ENCODE data around the gene AP3S2. TPM values are rescaled to one million over a fixed set of nuclear protein-coding genes. Genes with fewer than 3 reads are reported as not detected.

The AP3S2 gene
- total RNA-seq, 4 donors from 2014 or later = 15.5 to 70.4 (median 28.4) TPM

DNA sequence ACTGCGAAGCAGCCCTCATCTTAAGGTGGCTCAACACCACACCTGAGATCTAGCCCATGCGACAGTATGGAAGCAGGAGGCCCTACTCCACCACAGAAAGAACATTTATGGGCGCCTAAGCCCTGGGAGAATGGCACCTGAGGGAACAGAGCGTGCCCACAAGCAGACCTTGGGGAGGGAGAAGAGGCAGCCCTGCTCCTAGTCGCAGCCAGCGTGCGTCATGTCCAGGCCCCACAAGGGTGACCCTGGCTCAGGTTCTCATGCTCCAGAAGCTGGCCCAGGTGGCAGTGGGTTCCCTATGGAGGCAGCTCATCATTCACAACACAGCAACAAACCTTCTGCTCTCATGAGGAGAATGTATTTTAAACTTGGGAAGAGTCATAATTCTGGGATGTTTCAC, 59.8 kb downstream of the AP3S2 start:
- no peaks in the 10 kb centered on the region for H3K9me3 ChIP-seq
- 91% methylated on average over 7 of the region's 7 CpGs for WGBS
- DNase-seq (ENCODE audit: low spot score in 2 of 2) = no peak
- no peaks in the 10 kb centered on the region for H3K27me3 ChIP-seq
- H3K27ac ChIP-seq = peak overlapping the region; percentile 7
- H3K4me1 ChIP-seq = peaks cover 55% of the 10 kb centered on the region
- TF ChIP-seq EP300 (IDR thresholded peaks at IDR 0.05) = no peak
- TF ChIP-seq POLR2A (IDR thresholded peaks at IDR 0.05) = no peak
- TF ChIP-seq, protein P1, sequence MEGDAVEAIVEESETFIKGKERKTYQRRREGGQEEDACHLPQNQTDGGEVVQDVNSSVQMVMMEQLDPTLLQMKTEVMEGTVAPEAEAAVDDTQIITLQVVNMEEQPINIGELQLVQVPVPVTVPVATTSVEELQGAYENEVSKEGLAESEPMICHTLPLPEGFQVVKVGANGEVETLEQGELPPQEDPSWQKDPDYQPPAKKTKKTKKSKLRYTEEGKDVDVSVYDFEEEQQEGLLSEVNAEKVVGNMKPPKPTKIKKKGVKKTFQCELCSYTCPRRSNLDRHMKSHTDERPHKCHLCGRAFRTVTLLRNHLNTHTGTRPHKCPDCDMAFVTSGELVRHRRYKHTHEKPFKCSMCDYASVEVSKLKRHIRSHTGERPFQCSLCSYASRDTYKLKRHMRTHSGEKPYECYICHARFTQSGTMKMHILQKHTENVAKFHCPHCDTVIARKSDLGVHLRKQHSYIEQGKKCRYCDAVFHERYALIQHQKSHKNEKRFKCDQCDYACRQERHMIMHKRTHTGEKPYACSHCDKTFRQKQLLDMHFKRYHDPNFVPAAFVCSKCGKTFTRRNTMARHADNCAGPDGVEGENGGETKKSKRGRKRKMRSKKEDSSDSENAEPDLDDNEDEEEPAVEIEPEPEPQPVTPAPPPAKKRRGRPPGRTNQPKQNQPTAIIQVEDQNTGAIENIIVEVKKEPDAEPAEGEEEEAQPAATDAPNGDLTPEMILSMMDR (IDR thresholded peaks at IDR 0.05) = no peak
- TF ChIP-seq POLR2AphosphoS5 (IDR thresholded peaks at IDR 0.05) = no peak
- peaks cover 25% of the 10 kb centered on the region for H3K36me3 ChIP-seq
- H3K4me3 ChIP-seq = no peak overlapping the region

DNA sequence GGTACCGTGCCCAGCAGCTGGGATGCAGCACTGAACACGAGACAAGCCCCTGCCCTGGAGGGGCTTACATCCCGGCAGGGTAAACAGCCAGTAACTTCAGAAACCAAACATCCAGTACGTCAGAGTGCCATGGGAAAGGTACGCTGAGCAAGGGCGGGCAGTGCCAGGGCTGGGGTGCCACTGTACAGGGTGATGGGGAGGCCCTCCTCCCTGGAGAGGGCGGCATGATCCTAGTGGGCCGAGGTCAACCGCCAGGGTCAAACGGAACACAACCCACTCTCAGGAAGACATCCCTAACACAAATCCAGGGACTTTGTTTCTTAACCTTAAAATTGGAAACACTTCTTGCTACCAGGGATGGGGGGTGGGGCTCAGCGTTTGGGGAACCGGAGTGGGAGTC, 63.2 kb downstream of the AP3S2 start:
- 77% methylated on average over 9 of the region's 12 CpGs for WGBS
- Histone ChIP-seq H3K27me3 (no peaks in the 10 kb centered on the region), H3K36me3 (peaks cover 25% of the 10 kb centered on the region), H3K27ac (no peak overlapping the region), H3K4me3 (no peak overlapping the region), H3K9me3 (no peaks in the 10 kb centered on the region), H3K4me1 (peaks cover 44% of the 10 kb centered on the region)
- TF ChIP-seq EP300 (IDR thresholded peaks at IDR 0.05) (no peak), POLR2A (IDR thresholded peaks at IDR 0.05) (no peak), POLR2AphosphoS5 (IDR thresholded peaks at IDR 0.05) (no peak)
- TF ChIP-seq, protein P1 (IDR thresholded peaks at IDR 0.05) = no peak
- DNase-seq (ENCODE audit: low spot score in 2 of 2) = no peak

DNA sequence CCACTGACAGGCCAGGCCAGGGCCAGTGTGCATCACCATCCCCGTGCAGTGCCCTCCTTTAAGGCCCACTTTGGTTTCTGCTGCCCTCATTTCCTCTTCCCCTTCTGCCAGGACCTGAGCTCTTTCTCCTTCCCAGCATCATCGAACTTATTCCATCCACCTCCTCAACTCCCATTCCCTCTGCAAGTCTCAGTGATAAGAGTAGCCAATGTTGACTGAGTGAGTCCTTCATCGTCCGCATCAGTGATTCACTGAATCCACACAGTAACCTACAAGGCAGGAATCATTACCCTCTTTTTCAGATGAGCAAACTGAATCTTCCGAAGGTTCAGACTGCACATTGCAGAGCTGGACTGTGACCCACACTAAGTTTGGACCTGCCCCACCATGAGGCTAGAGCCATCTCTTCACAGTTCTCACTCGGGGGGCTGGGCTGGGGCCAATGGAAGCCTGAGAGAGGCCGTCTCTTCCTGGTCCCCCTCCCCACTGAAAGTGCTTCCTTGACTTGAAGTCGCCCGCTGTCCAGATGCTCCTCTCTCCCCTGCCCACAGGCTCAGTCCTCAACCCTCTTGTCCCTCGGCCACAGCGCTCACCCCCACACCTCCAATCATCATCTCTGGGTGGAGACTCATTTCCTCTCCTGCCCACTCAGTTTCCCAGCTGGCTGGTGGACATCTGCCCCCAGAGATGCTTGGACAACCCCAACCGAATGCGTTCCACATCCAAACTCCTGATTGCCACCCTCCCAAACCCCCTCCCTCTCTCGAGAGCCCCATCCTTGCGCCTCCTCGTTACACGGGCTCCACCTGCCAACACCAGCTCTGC, 64.0 kb downstream of the AP3S2 start:
- Histone ChIP-seq H3K36me3 (peaks cover 19% of the 10 kb centered on the region), H3K4me1 (peaks cover 38% of the 10 kb centered on the region), H3K4me3 (no peak overlapping the region), H3K27ac (no peak overlapping the region), H3K27me3 (no peaks in the 10 kb centered on the region), H3K9me3 (no peaks in the 10 kb centered on the region)
- no peak for DNase-seq (ENCODE audit: low spot score in 2 of 2)
- no peak for TF ChIP-seq EP300 (IDR thresholded peaks at IDR 0.05)
- TF ChIP-seq POLR2AphosphoS5 (IDR thresholded peaks at IDR 0.05) = no peak
- TF ChIP-seq, protein P1 (IDR thresholded peaks at IDR 0.05) = no peak
- no peak for TF ChIP-seq POLR2A (IDR thresholded peaks at IDR 0.05)
- 92% methylated on average over 17 of the region's 17 CpGs for WGBS

DNA sequence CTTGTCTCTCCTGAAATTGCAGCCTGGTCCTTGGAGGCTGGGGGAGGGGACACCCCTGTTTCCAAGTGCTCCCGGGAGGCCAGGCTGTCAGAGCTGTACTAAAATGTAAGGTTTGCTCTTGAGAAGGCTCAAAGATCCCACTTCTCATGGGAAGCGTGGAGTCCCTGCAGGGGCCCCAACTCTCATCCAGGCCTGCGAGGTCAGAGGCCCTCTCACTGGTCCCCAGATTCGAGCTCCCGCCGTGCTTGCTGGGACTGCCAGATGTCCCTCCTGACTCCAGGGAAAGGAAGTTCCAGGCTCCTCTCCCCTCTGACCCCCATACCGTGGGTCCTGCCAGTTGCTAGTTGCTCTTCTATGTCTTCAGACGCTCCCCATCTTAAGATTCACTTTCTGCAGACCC, 64.6 kb downstream of the AP3S2 start:
- Histone ChIP-seq H3K27ac (peak overlapping the region; percentile 42), H3K36me3 (peaks cover 14% of the 10 kb centered on the region), H3K4me1 (peaks cover 33% of the 10 kb centered on the region), H3K9me3 (no peaks in the 10 kb centered on the region), H3K27me3 (no peaks in the 10 kb centered on the region), H3K4me3 (no peak overlapping the region)
- no peak for DNase-seq (ENCODE audit: low spot score in 2 of 2)
- 91% methylated on average over 7 of the region's 8 CpGs for WGBS
- TF ChIP-seq POLR2A (IDR thresholded peaks at IDR 0.05) (no peak), POLR2AphosphoS5 (IDR thresholded peaks at IDR 0.05) (no peak), EP300 (IDR thresholded peaks at IDR 0.05) (no peak)
- TF ChIP-seq, protein P1 (IDR thresholded peaks at IDR 0.05) = no peak

DNA sequence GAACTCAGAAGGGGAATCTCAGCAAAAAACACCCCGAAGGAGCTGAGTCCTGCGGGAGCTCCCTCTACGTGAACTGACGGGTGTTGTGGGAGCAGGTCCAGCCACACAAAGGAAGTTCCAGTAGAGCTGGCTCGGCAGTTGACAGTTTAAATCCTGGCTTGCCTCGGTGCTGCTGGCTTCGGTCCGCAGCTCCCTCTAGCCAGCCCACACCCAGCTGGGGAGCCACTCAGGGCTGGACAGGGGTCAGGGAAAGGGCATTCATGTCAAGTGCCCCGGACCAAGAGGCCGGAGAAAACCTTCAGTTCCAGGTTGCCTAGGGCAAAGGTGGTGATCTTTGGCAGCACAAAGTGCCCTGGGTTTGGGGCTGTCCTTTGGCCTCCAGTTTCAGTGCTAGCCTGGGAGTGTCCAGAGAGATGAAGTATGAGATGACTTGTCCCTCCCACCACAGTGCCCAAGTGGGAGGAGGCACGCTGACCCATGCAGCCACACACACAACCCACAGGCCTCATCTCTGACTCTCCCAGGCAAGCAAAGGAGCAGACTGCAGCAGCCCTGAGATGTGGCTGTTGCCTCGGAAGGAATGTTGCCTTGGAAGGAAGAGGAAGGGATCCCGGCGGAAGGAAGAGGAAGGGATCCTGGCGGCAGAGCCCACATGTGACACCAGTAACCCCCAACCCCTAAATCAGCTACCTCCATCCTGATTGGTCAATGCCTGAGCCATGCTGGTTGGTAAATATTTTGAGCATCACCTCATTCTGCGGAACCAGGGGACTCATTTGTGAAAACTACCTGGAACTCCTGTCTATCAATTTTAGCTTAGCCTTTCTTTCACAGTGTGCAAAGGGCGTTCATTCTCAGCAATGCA, 65.3 kb downstream of the AP3S2 start:
- H3K4me3 ChIP-seq = no peak overlapping the region
- no peak for DNase-seq (ENCODE audit: low spot score in 2 of 2)
- WGBS = 29% methylated on average over 13 of the region's 17 CpGs

More for the DNA sequence above, 65.3 kb downstream of the AP3S2 start:
- no peaks in the 10 kb centered on the region for H3K27me3 ChIP-seq
- H3K4me1 ChIP-seq = peaks cover 29% of the 10 kb centered on the region
- no peaks in the 10 kb centered on the region for H3K9me3 ChIP-seq
- peaks cover 8% of the 10 kb centered on the region for H3K36me3 ChIP-seq
- peak overlapping the region; percentile 42 for H3K27ac ChIP-seq
- no peak for TF ChIP-seq POLR2AphosphoS5 (IDR thresholded peaks at IDR 0.05)
- TF ChIP-seq, protein P1 (IDR thresholded peaks at IDR 0.05) = no peak
- TF ChIP-seq EP300 (IDR thresholded peaks at IDR 0.05) = no peak
- TF ChIP-seq POLR2A (IDR thresholded peaks at IDR 0.05) = no peak

Data from suprapubic skin (tissue), 4 donors.